ENCODE data around the gene MAP7. TPM values are rescaled to one million over a fixed set of nuclear protein-coding genes. Genes with fewer than 3 reads are reported as not detected.

MAP7 gene
- total RNA-seq, 5 donors from 2014 or later (not counting 1 experiment from before 2014, with no cell fraction given), result 0.33 to 0.73 (median 0.57) TPM

GRCh38 chr6:136463743-136464142 lies 86.5 kb downstream of the MAP7 start:
- H3K27ac ChIP-seq (ENCODE audit: low read length), result no peak overlapping the region
- Mint-ChIP-seq H3K27ac (no peak overlapping the region), H3K9me3 (no peaks in the 10 kb centered on the region), H3K4me1 (peaks cover 0 to 8% (median 7%) of the 10 kb centered on the region in 3 donors), H3K27me3 (peaks cover 5 to 6% of the 10 kb centered on the region in 2 donors), H3K36me3 (no peaks in the 10 kb centered on the region), H3K4me3 (no peak overlapping the region)
- no peaks in the 10 kb centered on the region for H3K9me3 ChIP-seq
- WGBS (ENCODE audit: insufficient coverage), result 0% methylated on average over 1 of the region's 4 CpGs
- ATAC-seq (replicated peaks in 1 of 4) (no peak), DNase-seq (no peak)
- no peak overlapping the region for H3K4me3 ChIP-seq (ENCODE audit: control insufficient read depth in 1 of 2, extremely low read depth in 1 of 2, low read length in 1 of 2)
- CTCF ChIA-PET, result no interaction called here
- peaks cover 0 to 2% of the 10 kb centered on the region in 2 experiments for H3K27me3 ChIP-seq (replicated peaks in 1 of 2; ENCODE audit: control insufficient read depth in 2 of 2, extremely low read depth in 1 of 2, insufficient read depth in 2 of 2, low read length in 1 of 2)
- no peaks in the 10 kb centered on the region for H3K4me1 ChIP-seq (ENCODE audit: control insufficient read depth in 1 of 2, extremely low read depth in 1 of 2, insufficient read depth in 2 of 2, low read length in 2 of 2)
- no peaks in the 10 kb centered on the region for H3K36me3 ChIP-seq (ENCODE audit: control insufficient read depth in 2 of 2, extremely low read depth in 1 of 2, insufficient read depth in 1 of 2, low read length in 1 of 2)
- POLR2A ChIA-PET, result no interaction called here

GRCh38 chr6:136446579-136447187 lies 103.5 kb downstream of the MAP7 start:
- WGBS (ENCODE audit: insufficient coverage), result no CpG with 5 or more reads among the region's 2 CpGs
- Histone ChIP-seq H3K36me3 (ENCODE audit: control insufficient read depth in 2 of 2, extremely low read depth in 1 of 2, insufficient read depth in 1 of 2, low read length in 1 of 2) (no peaks in the 10 kb centered on the region), H3K4me1 (ENCODE audit: control insufficient read depth in 1 of 2, extremely low read depth in 1 of 2, insufficient read depth in 2 of 2, low read length in 2 of 2) (no peaks in the 10 kb centered on the region), H3K9me3 (no peaks in the 10 kb centered on the region), H3K4me3 (ENCODE audit: control insufficient read depth in 1 of 2, extremely low read depth in 1 of 2, low read length in 1 of 2) (no peak overlapping the region), H3K27me3 (replicated peaks in 1 of 2; ENCODE audit: control insufficient read depth in 2 of 2, extremely low read depth in 1 of 2, insufficient read depth in 2 of 2, low read length in 1 of 2) (peaks cover 0 to 5% of the 10 kb centered on the region in 2 experiments), H3K27ac (ENCODE audit: low read length) (no peak overlapping the region)
- Mint-ChIP-seq H3K27me3 (peaks cover 0 to 8% of the 10 kb centered on the region in 2 donors), H3K27ac (no peak overlapping the region), H3K9me3 (peaks cover 0 to 4% (median 0%) of the 10 kb centered on the region in 3 donors), H3K36me3 (no peaks in the 10 kb centered on the region), H3K4me3 (no peak overlapping the region), H3K4me1 (no peaks in the 10 kb centered on the region)
- ATAC-seq (replicated peaks in 1 of 4) (no peak), DNase-seq (no peak)
- CTCF ChIA-PET, result no interaction called here
- POLR2A ChIA-PET, result no interaction called here

- Histone ChIP-seq H3K36me3 (ENCODE audit: control insufficient read depth in 2 of 2, extremely low read depth in 1 of 2, insufficient read depth in 1 of 2, low read length in 1 of 2) (no peaks in the 10 kb centered on the region), H3K27ac (ENCODE audit: low read length) (no peak overlapping the region), H3K4me3 (ENCODE audit: control insufficient read depth in 1 of 2, extremely low read depth in 1 of 2, low read length in 1 of 2) (no peak overlapping the region), H3K4me1 (ENCODE audit: control insufficient read depth in 1 of 2, extremely low read depth in 1 of 2, insufficient read depth in 2 of 2, low read length in 2 of 2) (no peaks in the 10 kb centered on the region), H3K9me3 (no peaks in the 10 kb centered on the region), H3K27me3 (replicated peaks in 1 of 2; ENCODE audit: control insufficient read depth in 2 of 2, extremely low read depth in 1 of 2, insufficient read depth in 2 of 2, low read length in 1 of 2) (peaks cover 0 to 5% of the 10 kb centered on the region in 2 experiments)
- POLR2A ChIA-PET, result no interaction called here
- CTCF ChIA-PET, result no interaction called here
- DNase-seq (no peak), ATAC-seq (replicated peaks in 1 of 4) (no peak)
- no peaks in the 10 kb centered on the region for H3K4me1 Mint-ChIP-seq
- H3K27ac Mint-ChIP-seq, result no peak overlapping the region
- peaks cover 0 to 8% of the 10 kb centered on the region in 2 donors for H3K27me3 Mint-ChIP-seq
- H3K9me3 Mint-ChIP-seq, result peaks cover 0 to 3% (median 0%) of the 10 kb centered on the region in 3 donors
- no CpG with 5 or more reads among the region's 2 CpGs for WGBS (ENCODE audit: insufficient coverage)
- H3K36me3 Mint-ChIP-seq, result no peaks in the 10 kb centered on the region
- no peak overlapping the region for H3K4me3 Mint-ChIP-seq
Measured at GRCh38 chr6:136446145-136446544, 104.1 kb downstream of the MAP7 start.

- WGBS (ENCODE audit: insufficient coverage), result no CpG with 5 or more reads among the region's 3 CpGs
- ChIA-PET CTCF (no interaction called here), POLR2A (no interaction called here)
- Mint-ChIP-seq H3K4me1 (no peaks in the 10 kb centered on the region), H3K9me3 (no peaks in the 10 kb centered on the region), H3K4me3 (no peak overlapping the region), H3K27me3 (peaks cover 0 to 8% of the 10 kb centered on the region in 2 donors), H3K36me3 (no peaks in the 10 kb centered on the region), H3K27ac (no peak overlapping the region)
- no peaks in the 10 kb centered on the region for H3K4me1 ChIP-seq (ENCODE audit: control insufficient read depth in 1 of 2, extremely low read depth in 1 of 2, insufficient read depth in 2 of 2, low read length in 2 of 2)
- DNase-seq, result no peak
- no peaks in the 10 kb centered on the region for H3K36me3 ChIP-seq (ENCODE audit: control insufficient read depth in 2 of 2, extremely low read depth in 1 of 2, insufficient read depth in 1 of 2, low read length in 1 of 2)
- no peak overlapping the region for H3K27ac ChIP-seq (ENCODE audit: low read length)
- no peak overlapping the region for H3K4me3 ChIP-seq (ENCODE audit: control insufficient read depth in 1 of 2, extremely low read depth in 1 of 2, low read length in 1 of 2)
- ATAC-seq (replicated peaks in 1 of 4), result no peak
- H3K9me3 ChIP-seq, result no peaks in the 10 kb centered on the region
- peaks cover 0 to 5% of the 10 kb centered on the region in 2 experiments for H3K27me3 ChIP-seq (replicated peaks in 1 of 2; ENCODE audit: control insufficient read depth in 2 of 2, extremely low read depth in 1 of 2, insufficient read depth in 2 of 2, low read length in 1 of 2)
Measured at GRCh38 chr6:136445063-136445462, 105.2 kb downstream of the MAP7 start.

GRCh38 chr6:136440203-136440602 lies 110.0 kb downstream of the MAP7 start:
- Histone ChIP-seq H3K4me3 (ENCODE audit: control insufficient read depth in 1 of 2, extremely low read depth in 1 of 2, low read length in 1 of 2) (no peak overlapping the region), H3K36me3 (ENCODE audit: control insufficient read depth in 2 of 2, extremely low read depth in 1 of 2, insufficient read depth in 1 of 2, low read length in 1 of 2) (no peaks in the 10 kb centered on the region), H3K27ac (ENCODE audit: low read length) (no peak overlapping the region), H3K4me1 (ENCODE audit: control insufficient read depth in 1 of 2, extremely low read depth in 1 of 2, insufficient read depth in 2 of 2, low read length in 2 of 2) (no peaks in the 10 kb centered on the region), H3K9me3 (no peaks in the 10 kb centered on the region), H3K27me3 (replicated peaks in 1 of 2; ENCODE audit: control insufficient read depth in 2 of 2, extremely low read depth in 1 of 2, insufficient read depth in 2 of 2, low read length in 1 of 2) (no peaks in the 10 kb centered on the region)
- H3K27ac Mint-ChIP-seq, result no peak overlapping the region
- DNase-seq, result no peak
- no peaks in the 10 kb centered on the region for H3K4me1 Mint-ChIP-seq
- CTCF ChIA-PET, result no interaction called here
- H3K36me3 Mint-ChIP-seq, result no peaks in the 10 kb centered on the region
- ATAC-seq (replicated peaks in 1 of 4), result no peak
- H3K4me3 Mint-ChIP-seq, result no peak overlapping the region
- POLR2A ChIA-PET, result no interaction called here
- no peaks in the 10 kb centered on the region for H3K27me3 Mint-ChIP-seq
- H3K9me3 Mint-ChIP-seq, result no peaks in the 10 kb centered on the region
- no CpG with 5 or more reads among the region's 2 CpGs for WGBS (ENCODE audit: insufficient coverage)

- Mint-ChIP-seq H3K9me3 (no peaks in the 10 kb centered on the region), H3K4me3 (no peak overlapping the region), H3K4me1 (no peaks in the 10 kb centered on the region), H3K27me3 (no peaks in the 10 kb centered on the region), H3K36me3 (no peaks in the 10 kb centered on the region), H3K27ac (no peak overlapping the region)
- H3K27me3 ChIP-seq (replicated peaks in 1 of 2; ENCODE audit: control insufficient read depth in 2 of 2, extremely low read depth in 1 of 2, insufficient read depth in 2 of 2, low read length in 1 of 2), result no peaks in the 10 kb centered on the region
- H3K36me3 ChIP-seq (ENCODE audit: control insufficient read depth in 2 of 2, extremely low read depth in 1 of 2, insufficient read depth in 1 of 2, low read length in 1 of 2), result no peaks in the 10 kb centered on the region
- no peak overlapping the region for H3K4me3 ChIP-seq (ENCODE audit: control insufficient read depth in 1 of 2, extremely low read depth in 1 of 2, low read length in 1 of 2)
- ChIA-PET POLR2A (no interaction called here), CTCF (no interaction called here)
- WGBS (ENCODE audit: insufficient coverage), result 98% methylated on average over 5 of the region's 9 CpGs
- no peak overlapping the region for H3K27ac ChIP-seq (ENCODE audit: low read length)
- DNase-seq (no peak), ATAC-seq (replicated peaks in 1 of 4) (no peak)
- H3K4me1 ChIP-seq (ENCODE audit: control insufficient read depth in 1 of 2, extremely low read depth in 1 of 2, insufficient read depth in 2 of 2, low read length in 2 of 2), result no peaks in the 10 kb centered on the region
- no peaks in the 10 kb centered on the region for H3K9me3 ChIP-seq
Measured at GRCh38 chr6:136439514-136440190, 110.6 kb downstream of the MAP7 start.

Measured in T-cell (primary cell).